GM18511 (cell line): ENCODE measurements around the gene POLR2L.

Experiments used
- ATAC-seq: cut with Tn5 transposase; IDR thresholded peaks from one replicate; pipeline ENCODE4 v1.9.1; 2021; ENCODE audit warnings: mild to moderate bottlenecking, moderate library complexity; ENCODE audit not compliant: unreplicated experiment

The POLR2L gene

DNA sequence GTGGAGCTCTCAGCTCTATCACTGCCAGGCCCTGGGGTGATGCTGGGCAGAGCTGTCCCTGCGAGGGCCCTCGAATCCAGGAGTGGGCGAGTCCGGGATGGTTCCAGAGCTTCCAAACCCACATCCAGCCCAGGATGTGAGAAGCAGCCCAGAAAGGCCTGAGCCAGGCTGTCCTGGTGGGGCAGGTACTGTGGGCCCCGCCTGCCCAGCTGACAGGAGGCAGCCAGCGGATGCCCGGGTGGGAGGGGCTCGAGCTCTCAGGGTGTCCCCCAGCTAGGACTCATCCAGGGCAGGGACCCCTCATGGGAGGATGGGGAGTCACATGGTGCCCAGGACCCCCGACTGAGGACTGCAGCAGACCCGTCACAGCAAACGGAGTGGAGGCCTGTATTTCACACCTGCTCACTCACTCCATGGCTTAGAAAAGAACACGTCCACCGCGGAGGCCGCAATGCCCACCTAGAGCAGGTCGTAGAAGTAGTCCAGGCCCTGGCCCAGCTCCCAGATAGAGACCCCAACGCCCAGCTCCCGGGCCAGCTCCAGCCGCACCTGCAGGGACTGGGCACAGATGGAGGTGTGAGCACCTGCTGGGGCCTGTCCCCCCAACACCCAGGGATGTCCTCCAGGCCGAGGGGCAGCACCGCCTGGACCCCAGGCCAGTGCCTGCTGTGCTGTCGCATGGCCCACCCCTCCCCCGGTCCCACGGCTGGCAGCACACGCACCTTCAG lies 27.2 kb upstream of the POLR2L start:
- ATAC-seq, result no peak

DNA sequence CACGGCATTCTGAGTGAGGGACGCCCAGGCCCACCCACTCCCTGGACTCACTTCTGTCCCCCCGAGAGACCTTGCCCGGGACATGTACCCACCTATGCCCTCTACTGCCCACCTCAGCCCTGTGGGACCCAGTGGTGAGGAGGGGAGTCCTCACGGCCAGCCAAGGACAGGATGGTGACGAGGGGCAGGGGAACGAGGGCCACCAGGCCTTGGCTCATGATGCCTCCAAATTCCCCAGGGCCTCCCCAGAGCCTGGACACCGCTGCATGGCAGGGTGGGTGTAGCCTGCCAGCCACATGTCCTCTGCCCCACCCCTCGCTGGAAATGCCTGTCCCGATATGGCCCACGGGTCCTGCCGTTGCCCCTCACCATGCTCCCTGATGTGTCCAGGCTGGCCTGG lies 26.5 kb upstream of the POLR2L start:
- ATAC-seq, result no peak

- no peak for ATAC-seq
These were observed 26.1 kb upstream of the POLR2L start for GRCh38 chr11:868394-868793.

- no peak for ATAC-seq
These were observed 25.6 kb upstream of the POLR2L start for GRCh38 chr11:867856-868358.

DNA sequence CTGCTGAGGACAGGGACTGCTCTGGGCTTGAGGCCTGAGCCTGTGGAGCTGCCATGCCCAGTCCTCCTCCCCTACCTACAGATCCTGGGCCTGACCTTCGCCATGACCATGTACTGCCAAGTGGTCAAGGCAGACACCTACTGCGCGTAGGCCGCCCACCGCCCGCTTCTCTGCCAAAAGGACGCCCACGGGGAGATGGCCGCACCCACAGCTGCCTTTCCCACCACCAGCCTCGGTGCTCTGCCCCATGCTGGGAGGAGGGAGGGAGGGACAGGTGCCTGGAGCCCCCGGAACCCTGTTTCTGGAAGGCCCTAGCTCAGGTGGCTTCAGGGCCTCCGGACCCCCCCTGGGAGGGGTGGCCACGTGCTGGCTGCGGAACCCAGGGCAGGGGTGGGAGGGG lies 24.2 kb upstream of the POLR2L start:
- no peak for ATAC-seq

DNA sequence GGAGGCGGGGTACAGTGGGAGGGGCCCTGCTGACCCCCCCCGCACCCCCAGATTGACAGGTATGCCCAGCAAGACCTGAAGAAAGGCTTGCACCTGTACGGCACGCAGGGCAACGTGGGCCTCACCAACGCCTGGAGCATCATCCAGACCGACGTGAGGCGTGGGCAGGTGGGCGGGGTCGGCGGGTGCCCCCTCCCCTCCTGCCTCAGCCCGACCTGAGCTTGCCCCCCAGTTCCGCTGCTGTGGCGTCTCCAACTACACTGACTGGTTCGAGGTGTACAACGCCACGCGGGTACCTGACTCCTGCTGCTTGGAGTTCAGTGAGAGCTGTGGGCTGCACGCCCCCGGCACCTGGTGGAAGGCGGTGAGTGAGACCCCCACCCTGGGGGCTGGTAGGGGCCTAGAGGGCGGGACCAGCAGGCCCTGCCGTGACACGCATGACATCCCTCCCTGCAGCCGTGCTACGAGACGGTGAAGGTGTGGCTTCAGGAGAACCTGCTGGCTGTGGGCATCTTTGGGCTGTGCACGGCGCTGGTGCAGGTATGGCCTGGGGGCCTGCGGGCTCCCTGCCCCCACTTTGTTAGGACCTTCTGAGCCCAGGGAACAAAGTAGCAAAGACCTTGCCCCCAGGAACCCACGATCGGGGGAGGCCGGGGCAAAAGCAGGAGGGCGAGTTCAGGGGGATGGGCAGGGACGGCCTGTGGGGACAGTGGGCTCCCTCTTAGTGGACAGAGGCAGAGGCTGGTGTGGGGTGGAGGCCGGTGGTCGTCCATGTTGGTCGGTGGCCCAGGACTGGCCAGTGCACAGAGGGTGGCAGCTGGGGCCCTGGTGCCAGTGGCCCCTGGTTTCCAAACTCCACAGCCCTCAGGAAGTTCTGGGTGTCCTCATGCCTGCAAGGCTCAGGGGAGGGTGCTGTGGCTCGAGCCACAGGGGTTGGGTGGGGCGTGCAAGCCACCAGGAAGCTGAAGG lies 23.4 kb upstream of the POLR2L start:
- no peak for ATAC-seq

- ATAC-seq, result no peak
These were observed 22.6 kb upstream of the POLR2L start for GRCh38 chr11:864898-865297.

DNA sequence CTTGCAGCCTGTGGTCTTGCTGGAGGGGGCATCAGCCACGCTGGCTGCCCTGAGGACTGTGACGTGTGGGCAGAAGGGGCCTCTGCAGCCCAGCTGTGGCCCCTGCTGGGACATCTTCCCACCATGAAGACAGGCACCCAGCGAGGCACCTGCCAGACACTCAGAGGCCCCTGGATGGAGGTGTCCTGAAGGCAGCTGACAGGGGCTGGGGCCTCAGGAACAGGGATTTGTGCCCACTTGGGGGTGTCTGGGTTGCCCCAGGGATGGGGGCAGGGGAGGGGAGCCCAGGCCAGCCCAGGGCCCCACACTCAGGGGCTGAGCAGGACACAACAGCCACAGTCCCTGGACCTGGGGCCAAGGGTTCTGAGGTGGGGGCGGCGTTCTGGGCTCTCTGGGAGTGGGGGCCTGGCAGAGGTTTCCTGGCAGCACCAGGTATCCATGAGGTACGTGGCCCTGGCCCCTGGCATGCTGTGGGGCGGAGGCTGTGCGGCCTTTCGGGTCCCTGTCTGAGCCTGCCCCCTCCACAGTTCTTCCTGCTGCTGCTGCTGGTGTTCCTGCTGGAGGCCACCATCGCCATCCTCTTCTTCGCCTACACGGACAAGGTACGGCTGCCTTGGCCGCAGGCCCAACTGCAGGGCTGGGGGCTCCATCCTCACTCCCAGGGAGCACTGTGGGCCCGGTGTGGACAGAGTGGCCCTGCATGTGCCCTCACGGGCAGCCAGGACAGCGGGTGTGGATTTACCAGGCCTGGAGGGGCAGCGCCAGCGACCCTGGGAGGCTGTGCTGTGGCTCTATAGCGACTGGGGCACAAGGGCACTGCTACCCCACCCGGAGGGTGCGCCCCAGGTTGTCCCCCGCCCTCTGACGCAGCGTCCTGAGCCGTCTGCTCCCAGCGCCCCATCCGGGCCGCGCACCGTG lies 21.8 kb upstream of the POLR2L start:
- no peak for ATAC-seq

GRCh38 chr11:863023-863909 lies 20.9 kb upstream of the POLR2L start:
- no peak for ATAC-seq

DNA sequence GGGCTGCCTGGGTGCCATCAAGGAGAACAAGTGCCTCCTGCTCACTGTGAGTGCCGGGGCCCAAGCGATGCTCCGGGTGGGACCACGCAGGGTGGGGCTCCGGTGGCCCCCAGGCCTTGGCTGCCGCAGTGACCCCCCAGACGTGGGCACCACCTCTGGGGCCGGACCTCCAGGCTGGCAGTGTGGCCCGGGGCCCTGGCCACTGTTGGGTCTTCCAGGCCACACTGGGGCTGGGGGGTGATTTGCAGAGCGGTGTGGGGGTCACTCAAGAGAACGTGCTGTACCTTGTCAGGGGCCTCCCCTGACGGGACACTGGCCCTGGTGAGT lies 20.3 kb upstream of the POLR2L start:
- ATAC-seq, result no peak

- ATAC-seq, result no peak
These were observed 19.8 kb upstream of the POLR2L start for GRCh38 chr11:862081-862661.

GRCh38 chr11:861105-861479 lies 18.8 kb upstream of the POLR2L start:
- ATAC-seq, result no peak

- no peak for ATAC-seq
These were observed 18.1 kb upstream of the POLR2L start for GRCh38 chr11:860234-861104.

GRCh38 chr11:859394-860131 lies 17.2 kb upstream of the POLR2L start:
- no peak for ATAC-seq

- ATAC-seq, result no peak
These were observed 16.5 kb upstream of the POLR2L start for GRCh38 chr11:858762-859339.

- no peak for ATAC-seq
These were observed 15.9 kb upstream of the POLR2L start for GRCh38 chr11:858053-858761.

DNA sequence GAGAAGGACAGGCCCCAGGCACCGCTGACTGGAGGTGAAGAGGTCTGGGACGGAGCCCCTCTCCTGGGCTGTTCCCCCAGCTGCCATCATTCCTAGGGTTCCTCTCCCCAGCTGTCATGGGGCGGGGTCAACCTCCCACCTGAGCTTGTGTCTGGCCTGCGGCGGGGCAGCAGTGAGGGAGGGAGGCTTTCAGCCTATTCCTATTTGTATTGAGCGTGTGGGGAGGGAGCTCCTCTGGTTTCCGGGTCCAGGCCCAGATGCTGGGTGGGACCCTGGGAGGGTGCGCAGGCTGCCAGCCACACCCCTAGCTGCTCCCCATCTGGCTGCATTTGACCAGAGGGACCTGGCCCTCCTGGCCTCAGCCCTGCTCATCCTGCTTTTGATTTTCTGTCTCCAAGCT lies 14.1 kb upstream of the POLR2L start:
- ATAC-seq, result no peak
